ENCODE data around the gene DLGAP4. TPM values are rescaled to one million over a fixed set of nuclear protein-coding genes. Genes with fewer than 3 reads are reported as not detected.
"Not testable (repeated sequence)": the region's sequence is repeated elsewhere in the genome, so short reads cannot be mapped to it uniquely, and the experiment has no call there.

Gene DLGAP4
- total and polyA plus RNA-seq, 2 donors: 7.7 to 28.2 TPM

- Histone ChIP-seq H3K36me3 (ENCODE audit: control insufficient read depth in 2 of 2, insufficient read depth in 2 of 2, low read length in 1 of 2) (no peaks in the 10 kb centered on the region), H3K27me3 (ENCODE audit: control insufficient read depth in 2 of 2, insufficient read depth in 1 of 2, low read length in 1 of 2) (no peaks in the 10 kb centered on the region), H3K4me1 (ENCODE audit: control insufficient read depth in 2 of 2, insufficient read depth in 2 of 2, low read length in 2 of 2) (peaks cover 4 to 16% of the 10 kb centered on the region in 2 donors), H3K4me3 (ENCODE audit: low read length in 2 of 2) (no peak overlapping the region), H3K9me3 (ENCODE audit: control insufficient read depth in 2 of 2, insufficient read depth in 1 of 2, low read length in 1 of 2) (no peaks in the 10 kb centered on the region), H3K27ac (ENCODE audit: low read depth in 1 of 2, low read length in 1 of 2) (no peak overlapping the region)
- no peak for DNase-seq (ENCODE audit: low read depth in 6 of 9, low spot score in 9 of 9)
- WGBS: 87% methylated on average over 1 of the region's 1 CpG
Measured at GRCh38 chr20:36474563-36474962, 168.4 kb downstream of the DLGAP4 start.

- not testable (repeated sequence) for H3K4me3 ChIP-seq (ENCODE audit: low read length in 2 of 2); H3K27ac ChIP-seq (ENCODE audit: low read depth in 1 of 2, low read length in 1 of 2); H3K9me3 ChIP-seq (ENCODE audit: control insufficient read depth in 2 of 2, insufficient read depth in 1 of 2, low read length in 1 of 2); DNase-seq (ENCODE audit: low read depth in 6 of 9, low spot score in 9 of 9); H3K27me3 ChIP-seq (ENCODE audit: control insufficient read depth in 2 of 2, insufficient read depth in 1 of 2, low read length in 1 of 2); H3K36me3 ChIP-seq (ENCODE audit: control insufficient read depth in 2 of 2, insufficient read depth in 2 of 2, low read length in 1 of 2)
- H3K4me1 ChIP-seq (ENCODE audit: control insufficient read depth in 2 of 2, insufficient read depth in 2 of 2, low read length in 2 of 2): peaks cover 4 to 16% of the 10 kb centered on the region in 2 donors
- WGBS: 96% methylated on average over 8 of the region's 8 CpGs
Measured at GRCh38 chr20:36475054-36475453, 168.9 kb downstream of the DLGAP4 start.

- no peaks in the 10 kb centered on the region for H3K36me3 ChIP-seq (ENCODE audit: control insufficient read depth in 2 of 2, insufficient read depth in 2 of 2, low read length in 1 of 2)
- WGBS: 100% methylated on average over 1 of the region's 1 CpG
- H3K27ac ChIP-seq (ENCODE audit: low read depth in 1 of 2, low read length in 1 of 2): no peak overlapping the region
- H3K27me3 ChIP-seq (ENCODE audit: control insufficient read depth in 2 of 2, insufficient read depth in 1 of 2, low read length in 1 of 2): no peaks in the 10 kb centered on the region
- no peaks in the 10 kb centered on the region for H3K9me3 ChIP-seq (ENCODE audit: control insufficient read depth in 2 of 2, insufficient read depth in 1 of 2, low read length in 1 of 2)
- no peak overlapping the region for H3K4me3 ChIP-seq (ENCODE audit: low read length in 2 of 2)
- no peak for DNase-seq (ENCODE audit: low read depth in 6 of 9, low spot score in 9 of 9)
- peaks cover 3 to 10% of the 10 kb centered on the region in 2 donors for H3K4me1 ChIP-seq (ENCODE audit: control insufficient read depth in 2 of 2, insufficient read depth in 2 of 2, low read length in 2 of 2)
Measured at GRCh38 chr20:36477475-36477874, 171.3 kb downstream of the DLGAP4 start.

DNA sequence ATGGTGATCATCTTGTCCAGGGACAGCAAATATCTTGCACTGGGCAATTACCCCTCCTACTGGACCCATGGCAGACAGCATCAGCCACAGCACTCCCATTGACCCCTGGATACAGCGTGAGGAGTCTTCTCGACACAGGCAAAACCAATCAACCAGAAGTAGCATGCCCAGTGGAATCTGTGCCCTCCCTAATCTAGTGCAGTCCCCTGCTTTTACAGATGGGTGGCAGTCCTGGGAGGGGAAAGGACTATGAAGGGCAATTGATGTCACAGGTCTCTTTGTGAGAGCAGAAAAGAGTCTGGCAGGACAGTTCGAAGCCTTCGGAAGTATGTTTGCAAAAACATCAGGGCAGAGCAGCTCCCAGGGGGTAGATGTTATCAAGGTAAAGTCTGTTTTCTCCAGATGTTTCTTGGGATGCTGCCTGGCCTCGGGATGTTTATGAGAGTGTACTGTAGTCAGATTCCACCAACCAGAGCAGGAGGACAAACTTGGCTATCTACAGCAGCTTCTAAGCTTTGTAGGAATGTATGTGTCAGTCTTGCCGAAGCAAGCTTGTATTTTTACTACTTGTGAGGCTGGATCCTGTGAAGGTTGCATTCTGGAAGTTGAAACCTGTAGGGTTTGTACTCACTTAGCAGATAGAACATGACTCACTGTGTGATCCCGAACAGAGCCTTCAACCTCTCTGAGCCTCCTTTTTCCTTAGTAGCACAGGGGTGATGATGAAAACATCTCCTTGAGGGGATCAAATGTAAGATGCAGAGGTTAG, 172.2 kb downstream of the DLGAP4 start:
- 83% methylated on average over 7 of the region's 7 CpGs for WGBS
- no peak for DNase-seq (ENCODE audit: low read depth in 6 of 9, low spot score in 9 of 9)
- Histone ChIP-seq H3K36me3 (ENCODE audit: control insufficient read depth in 2 of 2, insufficient read depth in 2 of 2, low read length in 1 of 2) (no peaks in the 10 kb centered on the region), H3K4me3 (ENCODE audit: low read length in 2 of 2) (no peak overlapping the region), H3K9me3 (ENCODE audit: control insufficient read depth in 2 of 2, insufficient read depth in 1 of 2, low read length in 1 of 2) (no peaks in the 10 kb centered on the region), H3K27ac (ENCODE audit: low read depth in 1 of 2, low read length in 1 of 2) (no peak overlapping the region), H3K27me3 (ENCODE audit: control insufficient read depth in 2 of 2, insufficient read depth in 1 of 2, low read length in 1 of 2) (no peaks in the 10 kb centered on the region), H3K4me1 (ENCODE audit: control insufficient read depth in 2 of 2, insufficient read depth in 2 of 2, low read length in 2 of 2) (peaks cover 0 to 7% of the 10 kb centered on the region in 2 donors)

- Histone ChIP-seq H3K36me3 (ENCODE audit: control insufficient read depth in 2 of 2, insufficient read depth in 2 of 2, low read length in 1 of 2) (no peaks in the 10 kb centered on the region), H3K4me1 (ENCODE audit: control insufficient read depth in 2 of 2, insufficient read depth in 2 of 2, low read length in 2 of 2) (peaks cover 0 to 11% of the 10 kb centered on the region in 2 donors), H3K4me3 (ENCODE audit: low read length in 2 of 2) (no peak overlapping the region), H3K27ac (ENCODE audit: low read depth in 1 of 2, low read length in 1 of 2) (no peak overlapping the region), H3K27me3 (ENCODE audit: control insufficient read depth in 2 of 2, insufficient read depth in 1 of 2, low read length in 1 of 2) (no peaks in the 10 kb centered on the region), H3K9me3 (ENCODE audit: control insufficient read depth in 2 of 2, insufficient read depth in 1 of 2, low read length in 1 of 2) (no peaks in the 10 kb centered on the region)
- DNase-seq (ENCODE audit: low read depth in 6 of 9, low spot score in 9 of 9): no peak
- WGBS: 92% methylated on average over 2 of the region's 2 CpGs
Measured at GRCh38 chr20:36479938-36480337, 173.8 kb downstream of the DLGAP4 start.

DNA sequence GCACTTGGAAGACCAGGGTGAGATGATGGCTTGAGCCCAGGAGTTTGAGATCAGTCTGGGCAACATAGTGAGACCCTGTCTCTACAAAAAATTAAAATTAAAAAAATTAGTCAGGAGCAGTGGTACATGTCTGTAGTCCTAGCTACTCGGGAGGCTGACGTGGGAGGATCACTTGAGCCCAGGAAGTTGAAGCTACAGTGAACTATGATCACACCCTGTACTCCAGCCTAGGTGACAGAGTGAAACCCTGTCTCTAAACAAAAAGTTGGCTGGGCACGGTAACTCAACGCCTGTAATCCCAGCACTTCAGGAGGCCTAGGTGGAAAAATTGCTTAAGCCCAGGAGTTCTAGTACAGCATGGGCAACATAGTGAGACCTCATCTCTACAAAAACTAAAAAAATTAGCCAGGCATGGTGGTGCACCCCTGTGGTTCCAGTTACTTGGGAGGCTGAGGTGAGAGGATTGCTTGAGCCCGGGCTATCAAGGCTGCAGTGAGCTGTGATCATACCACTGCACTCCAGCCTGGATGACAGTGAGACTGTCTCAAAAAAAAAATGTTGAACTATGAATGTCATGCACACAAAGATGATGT, 174.4 kb downstream of the DLGAP4 start:
- H3K27me3 ChIP-seq (ENCODE audit: control insufficient read depth in 2 of 2, insufficient read depth in 1 of 2, low read length in 1 of 2): no peaks in the 10 kb centered on the region
- H3K4me1 ChIP-seq (ENCODE audit: control insufficient read depth in 2 of 2, insufficient read depth in 2 of 2, low read length in 2 of 2): peaks cover 0 to 13% of the 10 kb centered on the region in 2 donors
- no peak overlapping the region for H3K27ac ChIP-seq (ENCODE audit: low read depth in 1 of 2, low read length in 1 of 2)
- no peaks in the 10 kb centered on the region for H3K9me3 ChIP-seq (ENCODE audit: control insufficient read depth in 2 of 2, insufficient read depth in 1 of 2, low read length in 1 of 2)
- H3K4me3 ChIP-seq (ENCODE audit: low read length in 2 of 2): no peak overlapping the region
- WGBS: 80% methylated on average over 5 of the region's 5 CpGs
- H3K36me3 ChIP-seq (ENCODE audit: control insufficient read depth in 2 of 2, insufficient read depth in 2 of 2, low read length in 1 of 2): no peaks in the 10 kb centered on the region
- DNase-seq (ENCODE audit: low read depth in 6 of 9, low spot score in 9 of 9): no peak

DNA sequence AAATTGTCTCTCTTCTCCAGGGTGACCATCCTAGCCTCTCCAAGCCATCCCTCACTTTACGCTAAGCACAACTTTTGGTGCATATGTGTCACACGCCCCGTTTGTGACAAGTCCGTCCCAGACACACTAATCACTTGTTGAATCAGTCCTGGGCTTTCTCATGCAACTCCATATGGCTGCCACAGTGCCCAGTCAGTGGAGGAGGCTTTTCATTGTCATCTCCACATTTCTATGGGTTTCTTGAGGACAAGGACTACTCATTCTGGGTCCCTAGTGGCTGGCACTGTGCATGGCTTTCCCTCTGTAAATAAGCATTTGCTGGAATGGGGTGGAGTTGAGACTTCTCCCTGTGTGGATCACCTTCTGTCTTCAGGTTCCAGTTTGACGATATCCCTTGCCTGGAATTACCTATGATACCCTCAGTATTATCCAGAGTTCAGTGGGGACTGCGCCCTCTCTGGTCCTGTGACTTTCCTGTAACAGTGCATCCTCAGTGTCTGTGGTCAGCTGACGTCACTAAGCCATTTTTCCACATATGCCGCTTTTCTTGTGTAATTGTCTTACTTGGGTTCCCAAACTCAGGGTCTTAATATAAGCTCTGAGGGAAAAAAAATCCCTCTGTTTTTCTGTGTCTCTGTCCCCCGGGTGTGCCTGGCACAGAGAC, 175.4 kb downstream of the DLGAP4 start:
- H3K4me3 ChIP-seq (ENCODE audit: low read length in 2 of 2): no peak overlapping the region
- no peak overlapping the region for H3K27ac ChIP-seq (ENCODE audit: low read depth in 1 of 2, low read length in 1 of 2)
- peaks cover 0 to 14% of the 10 kb centered on the region in 2 donors for H3K4me1 ChIP-seq (ENCODE audit: control insufficient read depth in 2 of 2, insufficient read depth in 2 of 2, low read length in 2 of 2)
- H3K27me3 ChIP-seq (ENCODE audit: control insufficient read depth in 2 of 2, insufficient read depth in 1 of 2, low read length in 1 of 2): no peaks in the 10 kb centered on the region
- no peaks in the 10 kb centered on the region for H3K36me3 ChIP-seq (ENCODE audit: control insufficient read depth in 2 of 2, insufficient read depth in 2 of 2, low read length in 1 of 2)
- no peak for DNase-seq (ENCODE audit: low read depth in 6 of 9, low spot score in 9 of 9)
- 96% methylated on average over 9 of the region's 9 CpGs for WGBS
- no peaks in the 10 kb centered on the region for H3K9me3 ChIP-seq (ENCODE audit: control insufficient read depth in 2 of 2, insufficient read depth in 1 of 2, low read length in 1 of 2)

DNA sequence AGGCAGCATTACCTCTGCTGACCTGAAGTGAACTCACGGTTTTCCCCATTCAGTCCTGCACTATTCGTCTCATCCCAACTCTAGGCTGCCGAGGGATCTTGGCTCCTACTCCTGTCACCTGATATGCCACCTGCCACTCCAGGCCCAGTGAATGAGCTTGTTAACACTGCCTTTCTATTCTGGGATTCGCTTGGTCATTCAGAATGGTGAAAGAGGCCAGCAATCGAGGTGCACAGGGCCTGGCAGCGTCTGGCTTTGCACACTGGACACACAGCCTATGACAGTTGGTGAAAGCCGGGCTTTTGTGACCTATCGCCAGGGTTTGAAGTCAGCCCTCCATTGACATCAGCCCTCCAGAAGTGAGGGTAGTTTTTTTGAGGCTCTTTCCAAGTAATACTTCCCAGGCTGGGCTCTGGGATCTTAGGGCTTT, 175.9 kb downstream of the DLGAP4 start:
- DNase-seq (ENCODE audit: low read depth in 6 of 9, low spot score in 9 of 9): no peak
- H3K4me1 ChIP-seq (ENCODE audit: control insufficient read depth in 2 of 2, insufficient read depth in 2 of 2, low read length in 2 of 2): peaks cover 0 to 14% of the 10 kb centered on the region in 2 donors
- no peaks in the 10 kb centered on the region for H3K36me3 ChIP-seq (ENCODE audit: control insufficient read depth in 2 of 2, insufficient read depth in 2 of 2, low read length in 1 of 2)
- no peaks in the 10 kb centered on the region for H3K27me3 ChIP-seq (ENCODE audit: control insufficient read depth in 2 of 2, insufficient read depth in 1 of 2, low read length in 1 of 2)
- WGBS: 91% methylated on average over 8 of the region's 8 CpGs
- peak overlapping the region in 1 of 2 donors; percentile 2 for H3K27ac ChIP-seq (ENCODE audit: low read depth in 1 of 2, low read length in 1 of 2)
- no peaks in the 10 kb centered on the region for H3K9me3 ChIP-seq (ENCODE audit: control insufficient read depth in 2 of 2, insufficient read depth in 1 of 2, low read length in 1 of 2)
- no peak overlapping the region for H3K4me3 ChIP-seq (ENCODE audit: low read length in 2 of 2)

Data from thymus (tissue), 11 donors.